IPS-18c (cell line): ENCODE data around the gene ZC3H12A.
"Not testable (repeated sequence)": the region's sequence is repeated elsewhere in the genome, so short reads cannot be mapped to it uniquely, and the experiment has no call there.

ENCODE experiments used
- H3K4me3 ChIP-seq: 2 replicates; pipeline ENCODE4 v1.7.0; 2013; ENCODE audit warnings: low read depth, mild to moderate bottlenecking, low read length, moderate library complexity; ENCODE audit not compliant: insufficient read depth
- H3K9me3 ChIP-seq: one replicate; pipeline ENCODE4 v1.6.1; 2013; ENCODE audit warnings: mild to moderate bottlenecking, low read length, moderate library complexity; ENCODE audit not compliant: control insufficient read depth, insufficient read depth

Gene ZC3H12A

DNA sequence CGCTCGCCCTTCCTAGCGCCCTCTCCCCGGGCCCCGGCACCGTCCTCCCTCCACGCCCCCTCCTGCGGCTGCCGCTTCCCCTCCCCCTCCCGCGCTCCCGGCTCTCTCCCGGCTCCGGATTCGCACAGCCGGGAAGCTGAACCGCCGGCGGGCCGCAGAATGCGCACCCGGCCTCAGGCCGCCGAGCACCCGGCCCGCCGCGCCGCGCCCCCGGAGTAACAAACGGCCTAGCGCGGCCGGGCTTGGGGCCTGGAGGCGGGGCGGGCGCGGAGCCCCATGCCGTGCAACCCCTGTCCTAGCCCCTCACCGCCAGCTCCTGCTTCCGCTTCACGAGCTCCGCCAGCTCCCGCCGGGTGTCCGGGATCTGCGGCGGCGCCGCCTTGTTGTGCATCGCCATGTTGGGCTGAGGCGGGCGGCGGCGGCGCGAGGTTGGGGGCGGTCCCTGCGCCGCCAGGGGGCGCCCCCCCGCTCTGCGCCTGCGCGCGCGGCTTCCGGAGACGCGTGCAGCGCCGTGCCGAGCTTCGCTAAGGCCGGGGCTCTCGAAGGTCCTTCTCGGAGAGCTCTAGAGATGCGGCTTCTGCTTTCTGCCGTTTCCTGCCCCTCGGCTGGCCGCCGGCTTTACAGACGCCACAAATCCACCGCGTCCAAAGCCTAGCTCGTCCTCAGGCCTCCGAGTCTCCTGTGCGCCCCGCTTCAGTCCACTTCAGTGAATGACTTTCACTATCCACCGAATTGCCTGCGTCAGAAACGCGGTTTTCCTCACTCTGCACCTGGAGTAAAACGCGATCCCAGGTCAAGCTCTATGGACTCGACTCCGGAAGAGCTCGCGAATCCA lies 40.2 kb downstream of the ZC3H12A start, which contains the start of gene MEAF6:
Gene MEAF6, minus strand, starts transcription at position 417 of the 835 bp plus-strand sequence. Its CDS starts 20 bp downstream, at position 397.
- H3K9me3 ChIP-seq: no peaks in the 10 kb centered on the region
- H3K4me3 ChIP-seq: peak within 1 kb of the TSS; percentile 89

DNA sequence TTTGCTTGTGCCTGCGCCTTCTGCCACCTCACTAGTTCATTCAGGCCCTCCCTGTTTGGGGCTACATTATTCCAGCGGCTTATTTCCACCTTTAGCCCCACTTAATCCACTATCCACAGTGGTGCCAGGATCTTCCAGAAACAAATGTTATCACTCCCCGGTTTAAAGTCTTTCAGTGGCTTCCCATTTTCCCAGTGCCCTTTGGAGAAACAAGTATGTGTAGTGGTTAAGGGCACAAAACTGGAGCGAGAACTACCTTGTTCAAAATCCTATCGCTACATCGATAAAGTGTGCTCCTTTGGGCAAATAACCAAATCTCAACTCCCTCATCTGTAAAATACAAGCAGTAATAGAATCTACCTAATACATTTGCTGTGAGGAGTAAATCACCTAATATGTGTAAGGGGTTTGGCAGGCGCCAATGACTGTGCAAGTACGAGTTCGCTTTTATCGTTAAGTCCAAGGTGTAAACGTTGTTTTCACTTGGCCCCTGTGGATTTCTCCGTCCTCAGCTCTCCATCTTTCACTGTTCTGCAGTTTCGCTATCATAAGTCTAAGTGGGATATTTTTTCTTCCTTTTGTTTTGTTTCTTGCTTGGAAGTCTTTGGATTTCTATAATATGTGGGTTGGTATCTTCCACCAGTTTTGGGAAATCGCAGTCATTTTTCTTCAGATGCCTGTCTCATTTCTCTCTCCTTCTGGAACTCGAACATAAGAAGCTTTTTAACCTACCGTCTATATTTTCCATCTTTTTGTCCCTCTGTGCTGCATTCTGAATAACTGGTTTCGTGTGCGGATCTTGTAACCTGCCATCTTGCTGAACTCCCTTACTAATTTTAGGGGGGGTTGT lies 41.0 kb downstream of the ZC3H12A start:
- Histone ChIP-seq H3K4me3 (peak overlapping the region; percentile 89), H3K9me3 (no peaks in the 10 kb centered on the region)

DNA sequence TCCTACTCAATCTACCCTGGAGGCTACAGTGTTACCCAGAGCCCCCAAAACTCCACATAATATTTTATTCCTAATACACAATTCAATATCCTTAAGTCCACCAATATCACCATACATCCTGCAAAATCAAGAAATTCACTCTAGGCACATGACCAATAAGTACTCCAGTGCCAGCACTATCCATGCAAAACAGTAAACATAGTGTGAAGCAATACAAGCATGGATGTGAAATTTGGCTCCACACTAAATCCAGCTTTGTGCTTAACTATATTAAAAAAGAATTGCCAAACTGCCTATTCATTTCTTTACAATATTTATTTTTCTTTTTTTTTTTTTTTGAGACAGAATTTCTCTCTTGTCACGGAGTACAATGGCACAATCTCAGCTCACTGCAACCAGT lies 43.2 kb downstream of the ZC3H12A start:
- Histone ChIP-seq H3K9me3 (no peaks in the 10 kb centered on the region), H3K4me3 (no peak overlapping the region)

DNA sequence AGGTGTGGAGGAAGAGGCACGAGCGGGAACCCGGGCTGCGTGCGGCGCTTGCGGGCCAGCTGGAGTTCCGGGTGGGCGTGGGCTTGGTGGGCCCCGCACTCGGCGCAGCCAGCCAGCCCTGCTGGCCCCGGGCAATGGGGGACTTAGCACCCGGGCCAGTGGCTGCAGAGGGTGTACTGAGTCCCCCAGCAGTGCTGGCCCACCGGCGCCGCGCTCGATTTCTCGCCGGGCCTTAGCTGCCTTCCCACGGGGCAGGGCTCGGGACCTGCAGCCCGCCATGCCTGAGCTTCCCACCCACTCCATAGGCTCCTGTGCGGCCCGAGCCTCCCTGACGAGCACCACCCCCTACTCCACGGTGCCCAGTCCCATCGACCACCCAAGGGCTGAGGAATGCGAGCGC lies 43.9 kb downstream of the ZC3H12A start:
- not testable (repeated sequence) for H3K4me3 ChIP-seq

DNA sequence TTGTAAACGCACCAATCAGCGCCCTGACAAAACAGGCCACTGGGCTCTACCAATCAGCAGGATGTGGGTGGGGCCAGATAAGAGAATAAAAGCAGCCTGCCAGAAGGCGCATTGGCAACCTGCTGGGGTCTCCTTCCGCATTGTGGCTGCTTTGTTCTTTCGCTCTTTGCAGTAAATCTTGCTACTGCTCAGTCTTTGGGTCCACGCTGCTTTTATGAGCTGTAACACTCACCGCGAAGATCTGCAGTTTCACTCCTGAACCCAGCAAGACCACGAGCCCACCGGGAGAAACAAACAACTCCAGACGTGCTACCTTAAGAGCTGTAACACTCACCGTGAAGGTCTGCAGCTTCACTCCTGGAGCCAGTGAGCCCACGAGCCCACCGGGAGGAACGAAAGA lies 44.5 kb downstream of the ZC3H12A start:
- not testable (repeated sequence) for H3K9me3 ChIP-seq, H3K4me3 ChIP-seq

More for the DNA sequence above, 43.9 kb downstream of the ZC3H12A start:
- not testable (repeated sequence) for H3K9me3 ChIP-seq

DNA sequence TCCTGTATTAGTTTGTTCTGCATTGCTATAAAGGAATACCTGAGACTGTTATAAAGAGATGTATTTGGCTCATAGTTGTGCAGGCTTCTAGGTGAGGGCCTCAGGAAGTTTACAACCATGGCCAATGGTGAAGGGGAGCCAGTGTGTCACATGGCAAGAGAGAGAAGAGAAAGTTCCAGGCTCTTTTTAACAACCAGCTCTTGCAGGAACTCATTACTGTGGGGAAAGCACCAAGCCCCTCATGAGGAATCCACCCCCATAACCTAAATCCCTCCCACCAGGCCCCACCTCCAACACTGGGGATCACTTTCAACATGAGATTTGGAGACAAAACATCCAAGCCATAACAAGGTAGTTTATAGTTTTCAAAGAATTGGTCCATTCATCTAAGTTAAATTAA lies 45.2 kb downstream of the ZC3H12A start:
- no peak overlapping the region for H3K4me3 ChIP-seq
- H3K9me3 ChIP-seq: no peaks in the 10 kb centered on the region

DNA sequence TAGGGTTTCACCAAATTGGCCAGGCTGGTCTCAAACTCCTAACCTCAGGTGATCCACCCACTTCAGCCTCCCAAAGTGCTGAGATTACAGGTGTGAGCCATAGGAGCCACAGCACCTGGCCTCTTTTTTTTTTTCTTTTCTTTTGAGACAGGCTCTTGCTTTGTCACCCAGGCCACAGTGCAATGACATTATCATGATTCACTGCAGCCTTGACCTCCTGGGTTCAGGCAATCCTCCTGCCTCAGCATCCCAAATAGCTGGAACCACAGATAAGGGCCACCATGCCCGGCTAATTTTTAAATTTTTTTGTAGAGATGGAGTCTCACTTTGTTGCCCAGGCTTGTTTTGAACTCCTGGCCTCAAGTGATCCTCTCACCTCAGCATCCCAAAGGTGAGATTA lies 55.5 kb downstream of the ZC3H12A start:
- not testable (repeated sequence) for H3K9me3 ChIP-seq, H3K4me3 ChIP-seq

DNA sequence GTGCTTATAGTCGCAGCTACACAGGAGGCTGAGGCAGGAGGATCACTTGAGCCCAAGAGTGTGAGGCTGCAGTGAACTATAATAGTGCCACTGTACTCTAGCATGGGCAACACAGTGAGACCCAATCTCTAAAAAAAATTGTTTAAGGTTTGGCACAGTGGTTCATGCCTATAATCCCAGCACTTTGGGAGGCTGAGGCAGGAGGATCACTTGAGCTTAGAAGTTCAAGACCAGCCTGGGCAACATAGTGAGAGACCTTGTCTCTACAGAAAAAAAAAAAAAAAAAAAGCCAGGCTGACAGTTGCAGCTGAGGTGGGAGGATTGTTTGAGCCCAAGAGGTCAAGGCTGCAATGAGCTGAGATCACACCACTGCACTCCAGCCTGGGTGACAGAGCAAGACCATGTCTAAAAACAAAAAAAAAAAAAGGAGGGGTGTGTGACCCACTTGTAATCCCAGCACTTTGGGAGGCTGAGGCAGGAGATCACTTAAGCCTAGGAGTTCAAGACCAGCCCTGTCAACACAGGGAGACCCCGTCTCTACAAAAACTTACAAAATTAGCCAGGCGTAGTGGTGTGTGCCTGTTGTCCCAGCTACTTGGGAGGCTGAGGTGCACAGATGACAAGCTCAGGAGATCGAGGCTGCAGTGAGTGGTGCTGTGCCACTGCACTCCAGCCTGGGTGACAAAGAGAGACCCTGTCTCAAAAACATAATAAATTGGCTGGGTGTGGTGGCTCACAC lies 58.2 kb downstream of the ZC3H12A start:
- not testable (repeated sequence) for H3K9me3 ChIP-seq, H3K4me3 ChIP-seq

DNA sequence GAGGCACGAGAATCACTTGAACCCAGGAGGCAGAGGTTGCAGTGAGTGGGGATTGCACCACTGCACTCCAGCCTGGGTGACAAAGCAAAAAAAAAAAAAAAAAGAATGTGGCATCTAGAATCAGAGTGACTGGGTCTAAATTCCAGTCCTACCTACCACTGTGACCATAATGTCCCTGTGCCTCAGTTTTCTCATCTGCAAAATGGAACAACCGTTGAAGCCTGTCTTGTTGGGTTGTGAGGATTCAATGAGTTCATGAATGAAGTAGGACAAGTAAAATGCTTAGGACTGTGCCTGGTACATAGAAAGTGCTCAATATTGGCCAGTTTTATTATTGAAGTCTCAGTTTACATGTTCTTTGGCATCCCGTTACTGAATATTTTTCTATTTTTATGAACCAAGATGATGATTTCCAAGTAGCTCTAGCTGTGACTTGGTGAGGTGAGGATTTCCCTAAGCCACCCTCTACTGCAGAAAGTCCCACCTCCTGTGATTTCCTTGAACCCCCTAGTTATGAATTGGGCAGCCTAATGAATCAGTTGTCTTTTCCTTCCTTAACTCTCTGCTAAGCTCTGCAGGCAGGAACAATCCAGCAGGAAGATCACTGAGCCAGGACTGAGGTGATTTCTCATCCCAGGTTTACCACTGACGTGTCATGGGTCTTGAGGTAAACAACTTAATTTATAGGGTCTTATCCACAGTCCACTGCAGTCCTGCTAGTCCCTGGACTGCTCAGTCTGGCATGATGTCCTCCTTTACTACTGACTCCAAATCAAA lies 59.1 kb downstream of the ZC3H12A start:
- Histone ChIP-seq H3K9me3 (no peaks in the 10 kb centered on the region), H3K4me3 (no peak overlapping the region)
